Measurements from ENCODE around the gene SEMA3C. TPM values are rescaled to one million over a fixed set of nuclear protein-coding genes. Genes with fewer than 3 reads are reported as not detected.

Gene SEMA3C
- total RNA-seq, 2 experiments from 2014 or later: not detected

- Mint-ChIP-seq H3K36me3 (no peaks in the 10 kb centered on the region), H3K9me3 (no peaks in the 10 kb centered on the region), H3K27me3 (no peaks in the 10 kb centered on the region), H3K27ac (no peak overlapping the region), H3K4me3 (no peak overlapping the region), H3K4me1 (no peaks in the 10 kb centered on the region)
- no peak for DNase-seq
These were observed 35.5 kb downstream of the SEMA3C start for GRCh38 chr7:80883154-80884025.

- H3K27me3 Mint-ChIP-seq: no peaks in the 10 kb centered on the region
- H3K4me3 Mint-ChIP-seq: no peak overlapping the region
- H3K36me3 Mint-ChIP-seq: no peaks in the 10 kb centered on the region
- DNase-seq: no peak
- no peaks in the 10 kb centered on the region for H3K9me3 Mint-ChIP-seq
- H3K27ac Mint-ChIP-seq: no peak overlapping the region
- no peaks in the 10 kb centered on the region for H3K4me1 Mint-ChIP-seq
These were observed 36.5 kb downstream of the SEMA3C start for GRCh38 chr7:80882213-80882801.

GRCh38 chr7:80881351-80881900 lies 37.4 kb downstream of the SEMA3C start:
- Mint-ChIP-seq H3K27me3 (no peaks in the 10 kb centered on the region), H3K27ac (no peak overlapping the region), H3K36me3 (no peaks in the 10 kb centered on the region), H3K4me3 (no peak overlapping the region), H3K9me3 (no peaks in the 10 kb centered on the region), H3K4me1 (no peaks in the 10 kb centered on the region)
- no peak for DNase-seq

GRCh38 chr7:80879849-80880248 lies 39.0 kb downstream of the SEMA3C start:
- Mint-ChIP-seq H3K4me1 (no peaks in the 10 kb centered on the region), H3K27me3 (no peaks in the 10 kb centered on the region), H3K9me3 (no peaks in the 10 kb centered on the region), H3K4me3 (no peak overlapping the region), H3K27ac (no peak overlapping the region), H3K36me3 (no peaks in the 10 kb centered on the region)
- DNase-seq: no peak

- H3K27ac Mint-ChIP-seq: no peak overlapping the region
- no peaks in the 10 kb centered on the region for H3K36me3 Mint-ChIP-seq
- H3K4me3 Mint-ChIP-seq: no peak overlapping the region
- no peak for DNase-seq
- H3K9me3 Mint-ChIP-seq: no peaks in the 10 kb centered on the region
- no peaks in the 10 kb centered on the region for H3K27me3 Mint-ChIP-seq
- no peaks in the 10 kb centered on the region for H3K4me1 Mint-ChIP-seq
These were observed 41.9 kb downstream of the SEMA3C start for GRCh38 chr7:80876894-80877414.

GRCh38 chr7:80875537-80876120 lies 43.2 kb downstream of the SEMA3C start:
- no peaks in the 10 kb centered on the region for H3K9me3 Mint-ChIP-seq
- no peak for DNase-seq
- H3K27ac Mint-ChIP-seq: no peak overlapping the region

GRCh38 chr7:80873140-80873539 lies 45.7 kb downstream of the SEMA3C start:
- no peaks in the 10 kb centered on the region for H3K36me3 Mint-ChIP-seq
- H3K9me3 Mint-ChIP-seq: no peaks in the 10 kb centered on the region
- DNase-seq: no peak
- no peaks in the 10 kb centered on the region for H3K4me1 Mint-ChIP-seq
- H3K4me3 Mint-ChIP-seq: no peak overlapping the region
- no peaks in the 10 kb centered on the region for H3K27me3 Mint-ChIP-seq
- H3K27ac Mint-ChIP-seq: no peak overlapping the region

More at GRCh38 chr7:80875537-80876120, 43.2 kb downstream of the SEMA3C start:
- Mint-ChIP-seq H3K36me3 (no peaks in the 10 kb centered on the region), H3K27me3 (no peaks in the 10 kb centered on the region), H3K4me3 (no peak overlapping the region), H3K4me1 (no peaks in the 10 kb centered on the region)

GRCh38 chr7:80871228-80871627 lies 47.6 kb downstream of the SEMA3C start:
- H3K9me3 Mint-ChIP-seq: no peaks in the 10 kb centered on the region
- H3K36me3 Mint-ChIP-seq: no peaks in the 10 kb centered on the region
- DNase-seq: no peak
- no peaks in the 10 kb centered on the region for H3K4me1 Mint-ChIP-seq
- no peaks in the 10 kb centered on the region for H3K27me3 Mint-ChIP-seq
- H3K4me3 Mint-ChIP-seq: no peak overlapping the region
- H3K27ac Mint-ChIP-seq: no peak overlapping the region

GRCh38 chr7:80870813-80871212 lies 48.0 kb downstream of the SEMA3C start:
- no peaks in the 10 kb centered on the region for H3K27me3 Mint-ChIP-seq
- no peaks in the 10 kb centered on the region for H3K9me3 Mint-ChIP-seq
- no peak overlapping the region for H3K4me3 Mint-ChIP-seq
- DNase-seq: no peak
- H3K36me3 Mint-ChIP-seq: no peaks in the 10 kb centered on the region
- no peaks in the 10 kb centered on the region for H3K4me1 Mint-ChIP-seq
- H3K27ac Mint-ChIP-seq: no peak overlapping the region

GRCh38 chr7:80869821-80870751 lies 48.8 kb downstream of the SEMA3C start:
- H3K4me3 Mint-ChIP-seq: no peak overlapping the region
- no peaks in the 10 kb centered on the region for H3K9me3 Mint-ChIP-seq
- DNase-seq: no peak
- no peak overlapping the region for H3K27ac Mint-ChIP-seq
- no peaks in the 10 kb centered on the region for H3K4me1 Mint-ChIP-seq
- no peaks in the 10 kb centered on the region for H3K27me3 Mint-ChIP-seq
- H3K36me3 Mint-ChIP-seq: no peaks in the 10 kb centered on the region

GRCh38 chr7:80869106-80869784 lies 49.6 kb downstream of the SEMA3C start:
- Mint-ChIP-seq H3K4me1 (no peaks in the 10 kb centered on the region), H3K27me3 (no peaks in the 10 kb centered on the region), H3K27ac (no peak overlapping the region), H3K9me3 (no peaks in the 10 kb centered on the region), H3K4me3 (no peak overlapping the region), H3K36me3 (no peaks in the 10 kb centered on the region)
- no peak for DNase-seq

GRCh38 chr7:80868566-80868965 lies 50.3 kb downstream of the SEMA3C start:
- DNase-seq: no peak
- Mint-ChIP-seq H3K4me3 (no peak overlapping the region), H3K27me3 (no peaks in the 10 kb centered on the region), H3K36me3 (no peaks in the 10 kb centered on the region), H3K4me1 (no peaks in the 10 kb centered on the region), H3K9me3 (no peaks in the 10 kb centered on the region), H3K27ac (no peak overlapping the region)

- Mint-ChIP-seq H3K4me3 (no peak overlapping the region), H3K27ac (no peak overlapping the region), H3K27me3 (no peaks in the 10 kb centered on the region), H3K4me1 (no peaks in the 10 kb centered on the region), H3K9me3 (no peaks in the 10 kb centered on the region), H3K36me3 (no peaks in the 10 kb centered on the region)
- no peak for DNase-seq
These were observed 58.3 kb downstream of the SEMA3C start for GRCh38 chr7:80860554-80860953.
